Lung (tissue), 12 donors: Measurements from ENCODE around the gene GGPS1. TPM values are rescaled to one million over a fixed set of nuclear protein-coding genes. Genes with fewer than 3 reads are reported as not detected.

Source experiments
- ATAC-seq: fragments of 200-7000 bp; cut with Tn5 transposase; one replicate; pipeline ENCODE4 v1.9.1; 2020; ENCODE audit warnings: moderate number of reproducible peaks; ENCODE audit not compliant: insufficient read depth, low FRiP score
- DNase-seq, 3 donors: peaks; one replicate each; pipeline ENCODE4 v3.0.0-alpha.2; 2013 to 2017
- H3K27ac ChIP-seq, 2 donors: one replicate each; pipeline ENCODE4 v1.5.1; 2013; ENCODE audit warnings: mild to moderate bottlenecking in 2 of 2, moderate library complexity in 2 of 2, control low read depth in 1 of 2, inconsistent platforms in 1 of 2, low read depth in 1 of 2, low read length in 1 of 2
- H3K27me3 ChIP-seq, 3 donors: one replicate each; pipeline ENCODE4 v1.5.1; 2013; ENCODE audit warnings: low read length in 2 of 3; ENCODE audit not compliant: control insufficient read depth in 3 of 3, insufficient read depth in 3 of 3
- H3K36me3 ChIP-seq, 4 donors: one replicate each; pipeline ENCODE4 v1.5.1; 2013; ENCODE audit warnings: low read length in 4 of 4, mild to moderate bottlenecking in 1 of 4, moderate library complexity in 1 of 4; ENCODE audit not compliant: control insufficient read depth in 4 of 4, insufficient read depth in 4 of 4
- H3K4me1 ChIP-seq, 5 donors: one replicate each; pipeline ENCODE4 v1.5.1; 2013; ENCODE audit warnings: low read length in 5 of 5, mild to moderate bottlenecking in 2 of 5, moderate library complexity in 1 of 5; ENCODE audit not compliant: control insufficient read depth in 5 of 5, insufficient read depth in 5 of 5
- H3K4me3 ChIP-seq: one replicate; pipeline ENCODE4 v1.5.1; 2013; ENCODE audit warnings: mild to moderate bottlenecking, control low read depth, moderate library complexity
- H3K9ac ChIP-seq, 2 donors: one replicate each; pipeline ENCODE4 v1.5.1; 2013; ENCODE audit warnings: low read length in 2 of 2, control low read depth in 1 of 2; ENCODE audit not compliant: insufficient read depth in 1 of 2
- H3K9me3 ChIP-seq, 4 donors: one replicate each; pipeline ENCODE4 v1.5.1; 2013; ENCODE audit warnings: low read length in 3 of 4, mild to moderate bottlenecking in 1 of 4, moderate library complexity in 1 of 4; ENCODE audit not compliant: control insufficient read depth in 4 of 4, insufficient read depth in 3 of 4
- CTCF ChIP-seq: IDR thresholded peaks from 2 replicates; pipeline ENCODE4 v1.5.1; 2012; ENCODE audit warnings: mild to moderate bottlenecking; ENCODE audit errors: control extremely low read depth, extremely low read depth
- WGBS, 2 donors: extraction: QIAGEN DNeasy Blood & Tissue Kit; methylation state at CpG; one replicate each; pipeline ENCODE4 v1.1.7; 2013; 5-methylcytosine and 5-hydroxymethylcytosine counted together
- polyA plus RNA-seq, 2 donors: library from polyadenylated mRNA; stranded (reverse); fragments of 200-250 nt; gene quantifications; one replicate each; pipeline ENCODE4 v1.2.1, GENCODE V29; 2013
- total RNA-seq, 2 donors: library from RNA; depleted of rRNA in 1 of 2; stranded (reverse); fragments of >200 nt in 1 of 2; gene quantifications; one replicate each; pipeline ENCODE4 v1.2.1, GENCODE V29; 2014 to 2021
- donor health status: control.
- donor health status: control.
- donor health status: Bipolar disorder and iron deficiency.
- donor health status: healthy.
- donor health status: DM: yes; HTN: yes; CAD: no.

GGPS1 gene
- total and polyA plus RNA-seq, 4 donors: 16.3 to 34.0 (median 26.3) TPM

GRCh38 chr1:235295902-235296350, 32.4 kb upstream of the GGPS1 start:
- 80 to 92% methylated on average over 5 of the region's 5 CpGs for WGBS, 2 donors
- Histone ChIP-seq H3K4me3 (no peak overlapping the region), H3K36me3 (no peaks in the 10 kb centered on the region), H3K4me1 (peaks cover 0 to 5% (median 3%) of the 10 kb centered on the region in 5 donors), H3K9me3 (no peaks in the 10 kb centered on the region), H3K27ac (no peak overlapping the region), H3K9ac (no peak overlapping the region), H3K27me3 (no peaks in the 10 kb centered on the region)
- peak in 1 of 3 donors; percentile 26 for DNase-seq
- ATAC-seq: peak; percentile 27
- no peak for TF ChIP-seq CTCF

- DNase-seq: no peak
- no peaks in the 10 kb centered on the region for H3K27me3 ChIP-seq
- no peaks in the 10 kb centered on the region for H3K9me3 ChIP-seq
- H3K36me3 ChIP-seq: peaks cover 0 to 1% (median 0%) of the 10 kb centered on the region in 4 donors
- H3K4me3 ChIP-seq: no peak overlapping the region
- H3K4me1 ChIP-seq: peaks cover 0 to 5% (median 3%) of the 10 kb centered on the region in 5 donors
- 96 to 97% methylated on average over 1 of the region's 1 CpG for WGBS, 2 donors
- no peak overlapping the region for H3K9ac ChIP-seq
- no peak for TF ChIP-seq CTCF
- H3K27ac ChIP-seq: no peak overlapping the region
- no peak for ATAC-seq
Observed at GRCh38 chr1:235296729-235297128, 31.6 kb upstream of the GGPS1 start.

- no peaks in the 10 kb centered on the region for H3K9me3 ChIP-seq
- no peaks in the 10 kb centered on the region for H3K27me3 ChIP-seq
- no peak overlapping the region for H3K9ac ChIP-seq
- DNase-seq: no peak
- WGBS, 2 donors: 33 to 49% methylated on average over 3 of the region's 3 CpGs
- peaks cover 0 to 5% (median 1%) of the 10 kb centered on the region in 5 donors for H3K4me1 ChIP-seq
- peaks cover 0 to 1% (median 0%) of the 10 kb centered on the region in 4 donors for H3K36me3 ChIP-seq
- H3K27ac ChIP-seq: no peak overlapping the region
- H3K4me3 ChIP-seq: no peak overlapping the region
- no peak for TF ChIP-seq CTCF
- no peak for ATAC-seq
Observed at GRCh38 chr1:235297579-235297978, 30.8 kb upstream of the GGPS1 start.

GRCh38 chr1:235298758-235299157, 29.6 kb upstream of the GGPS1 start:
- 56 to 65% methylated on average over 2 of the region's 2 CpGs for WGBS, 2 donors
- H3K4me3 ChIP-seq: no peak overlapping the region
- H3K4me1 ChIP-seq: peaks cover 0 to 5% (median 3%) of the 10 kb centered on the region in 5 donors
- H3K9me3 ChIP-seq: no peaks in the 10 kb centered on the region
- peak in 1 of 3 donors; percentile 29 for DNase-seq
- peaks cover 0 to 1% (median 0%) of the 10 kb centered on the region in 4 donors for H3K36me3 ChIP-seq
- no peak overlapping the region for H3K9ac ChIP-seq
- TF ChIP-seq CTCF: no peak
- no peak for ATAC-seq
- no peaks in the 10 kb centered on the region for H3K27me3 ChIP-seq
- H3K27ac ChIP-seq: no peak overlapping the region
